Heart left ventricle (tissue), 16 donors: ENCODE measurements around the gene NADSYN1. TPM values are rescaled to one million over a fixed set of nuclear protein-coding genes. Genes with fewer than 3 reads are reported as not detected.

Experiments
- ATAC-seq, 4 donors: fragments of 200-7000 bp; cut with Tn5 transposase; one replicate each; pipeline ENCODE4 v1.9.1; 2020 to 2022; ENCODE audit warnings: moderate library complexity in 4 of 4, mild to moderate bottlenecking in 3 of 4, moderate number of reproducible peaks in 1 of 4
- DNase-seq, 5 donors: peaks; one replicate each; pipeline ENCODE4 v3.0.0-alpha.2; 2020
- H3K27ac ChIP-seq, 12 donors: fragments of 200-600 bp; sonication (generic) in 4 of 12; one replicate each; pipeline versions ENCODE4 v1.5.0 to v1.8.0; 2016 to 2022; ENCODE audit warnings: mild to moderate bottlenecking in 2 of 12
- H3K27me3 ChIP-seq, 9 donors: fragments of 200-600 bp; sonication (generic) in 2 of 9; one replicate each; pipeline versions ENCODE4 v1.5.1 to v1.8.0; 2016 to 2022; ENCODE audit warnings: mild to moderate bottlenecking in 3 of 9
- H3K36me3 ChIP-seq, 9 donors: fragments of 200-600 bp; sonication (generic) in 2 of 9; one replicate each; pipeline versions ENCODE4 v1.5.0 to v1.8.0; 2018 to 2022; ENCODE audit warnings: mild to moderate bottlenecking in 2 of 9
- H3K4me1 ChIP-seq, 12 donors: fragments of 200-600 bp; sonication (generic) in 4 of 12; one replicate each; pipeline versions ENCODE4 v1.5.0 to v1.8.0; 2016 to 2022; ENCODE audit warnings: mild to moderate bottlenecking in 3 of 12
- H3K4me3 ChIP-seq, 12 donors: fragments of 200-600 bp; sonication (generic) in 4 of 12; one replicate each; pipeline versions ENCODE4 v1.5.0 to v1.8.0; 2017 to 2022; ENCODE audit warnings: mild to moderate bottlenecking in 9 of 12, moderate library complexity in 4 of 12
- H3K9me3 ChIP-seq, 12 donors: fragments of 200-600 bp; sonication (generic) in 4 of 12; one replicate each; pipeline versions ENCODE4 v1.5.0 to v1.8.0; 2016 to 2022; ENCODE audit warnings: mild to moderate bottlenecking in 1 of 12
- POLR2A ChIP-seq, 2 donors: fragments of 450-650 bp; IDR thresholded peaks; one replicate each; pipeline ENCODE4 v1.6.1; 2017; ENCODE audit warnings: antibody characterized with exemption in 2 of 2, mild to moderate bottlenecking in 2 of 2, moderate library complexity in 2 of 2
- WGBS, 4 donors: extraction: QIAGEN DNeasy Blood & Tissue Kit in 2 of 4; methylation state at CpG; one replicate each; pipeline versions ENCODE4 v1.1.5 to v1.1.7; 2013 to 2018; 5-methylcytosine and 5-hydroxymethylcytosine counted together
- intact Hi-C, 10 donors: fragments of 100-400 bp; cut with DNase I; formaldehyde crosslinking; loops; one replicate each; pipeline versions ENCODE4 v1.11.1 to v1.14.2; 2022
- polyA plus RNA-seq, 2 donors: library from polyadenylated mRNA; stranded (reverse); fragments of 200-250 nt; gene quantifications; one replicate each; pipeline ENCODE4 v1.2.3, GENCODE V29; 2013
- total RNA-seq, 9 donors: library from RNA; depleted of rRNA in 2 of 9; stranded (reverse); fragments of >200 nt in 2 of 9; fragmentation: NEBNext Ultra II Directional in 3 of 9; extraction: Animal tissue kit (Norgen Biotek cat#: 25700) in 3 of 9; gene quantifications; one replicate each; pipeline versions ENCODE4 v1.1.0 to v1.2.4, GENCODE V29; 2016 to 2023
- TF ChIP-seq, protein P1 (sequence below), 12 donors: fragments of 200-600 bp; sonication (generic) in 4 of 12; IDR thresholded peaks; one replicate each; pipeline versions ENCODE4 v1.5.0 to v1.8.0; 2018 to 2022; ENCODE audit warnings: antibody characterized with exemption in 12 of 12, mild to moderate bottlenecking in 5 of 12
- donor health status: ischemic (EF 13 %, LVEDD 7.1; RV severe dilation, severe dysfunction).
- donor health status: healthy with polysubstance abuse.
- donor health status: DM: no; HTN: yes; CAD: no.
- donor health status: DM: no; HTN: no; CAD: no.
- donor health status: ischemic (EF 25% LVEDD 6.9; RV normal size, moderate dysfunction).
- donor health status: ischemic (EF 25% LVEDD 5.7; RV mildly dilated, moderate dysfunction).
- donor health status: healthy.
- donor health status: DM: yes; HTN: yes; CAD: no.
- donor health status: ischemic (EF 35%, LVEDD 5.7; RV mildly dilated, moderate dysfunction).
- donor health status: nonischemic (EF 11% LVEDD 7.7; RV severe dilation, severe dysfunction).
- donor health status: DM: yes; HTN: yes; CAD: no.
- donor health status: PGD.
- donor health status: ischemic (EF 29% LVEDD 5.4; RV normal size, mild dysfunction).
- donor health status: nonischemic (EF 23%, LVEDD 6.1; RV moderate dilation, normal function).

NADSYN1 gene
- total and polyA plus RNA-seq, 11 donors, result 11.4 to 41.9 (median 19.4) TPM

GRCh38 chr11:71481101-71481960 is 28.3 kb downstream of the NADSYN1 start:
- ATAC-seq, result no peak
- TF ChIP-seq POLR2A (IDR thresholded peaks at IDR 0.05), result no peak
- TF ChIP-seq, protein P1, sequence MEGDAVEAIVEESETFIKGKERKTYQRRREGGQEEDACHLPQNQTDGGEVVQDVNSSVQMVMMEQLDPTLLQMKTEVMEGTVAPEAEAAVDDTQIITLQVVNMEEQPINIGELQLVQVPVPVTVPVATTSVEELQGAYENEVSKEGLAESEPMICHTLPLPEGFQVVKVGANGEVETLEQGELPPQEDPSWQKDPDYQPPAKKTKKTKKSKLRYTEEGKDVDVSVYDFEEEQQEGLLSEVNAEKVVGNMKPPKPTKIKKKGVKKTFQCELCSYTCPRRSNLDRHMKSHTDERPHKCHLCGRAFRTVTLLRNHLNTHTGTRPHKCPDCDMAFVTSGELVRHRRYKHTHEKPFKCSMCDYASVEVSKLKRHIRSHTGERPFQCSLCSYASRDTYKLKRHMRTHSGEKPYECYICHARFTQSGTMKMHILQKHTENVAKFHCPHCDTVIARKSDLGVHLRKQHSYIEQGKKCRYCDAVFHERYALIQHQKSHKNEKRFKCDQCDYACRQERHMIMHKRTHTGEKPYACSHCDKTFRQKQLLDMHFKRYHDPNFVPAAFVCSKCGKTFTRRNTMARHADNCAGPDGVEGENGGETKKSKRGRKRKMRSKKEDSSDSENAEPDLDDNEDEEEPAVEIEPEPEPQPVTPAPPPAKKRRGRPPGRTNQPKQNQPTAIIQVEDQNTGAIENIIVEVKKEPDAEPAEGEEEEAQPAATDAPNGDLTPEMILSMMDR (IDR thresholded peaks at IDR 0.05), result no peak
- peaks cover 0 to 96% (median 85%) of the 10 kb centered on the region in 9 donors for H3K36me3 ChIP-seq
- H3K4me3 ChIP-seq, result no peak overlapping the region
- intact Hi-C loops, result no loop called here
- H3K27ac ChIP-seq, result no peak overlapping the region
- no peaks in the 10 kb centered on the region for H3K27me3 ChIP-seq
- no peaks in the 10 kb centered on the region for H3K9me3 ChIP-seq
- H3K4me1 ChIP-seq, result no peaks in the 10 kb centered on the region
- no peak for DNase-seq
- WGBS, 4 donors, result 89 to 96% (median 92%) methylated on average over 18 to 24 of the region's 24 CpGs

GRCh38 chr11:71482216-71482615 is 29.2 kb downstream of the NADSYN1 start:
- ATAC-seq (no peak), DNase-seq (no peak)
- intact Hi-C loops, result no loop called here
- H3K4me1 ChIP-seq, result no peaks in the 10 kb centered on the region
- H3K27me3 ChIP-seq, result no peaks in the 10 kb centered on the region
- H3K36me3 ChIP-seq, result peaks cover 0 to 93% (median 82%) of the 10 kb centered on the region in 9 donors
- TF ChIP-seq, protein P1 (IDR thresholded peaks at IDR 0.05), result no peak
- no peak for TF ChIP-seq POLR2A (IDR thresholded peaks at IDR 0.05)
- H3K4me3 ChIP-seq, result no peak overlapping the region
- no peaks in the 10 kb centered on the region for H3K9me3 ChIP-seq
- 86 to 99% (median 95%) methylated on average over 7 to 18 of the region's 18 CpGs for WGBS, 4 donors
- H3K27ac ChIP-seq, result no peak overlapping the region

GRCh38 chr11:71482746-71483364 is 29.9 kb downstream of the NADSYN1 start:
- H3K4me3 ChIP-seq, result no peak overlapping the region
- no peak for ATAC-seq
- WGBS, 4 donors, result 91 to 99% (median 97%) methylated on average over 10 to 13 of the region's 13 CpGs
- TF ChIP-seq POLR2A (IDR thresholded peaks at IDR 0.05), result no peak
- TF ChIP-seq, protein P1 (IDR thresholded peaks at IDR 0.05), result no peak
- H3K9me3 ChIP-seq, result no peaks in the 10 kb centered on the region
- intact Hi-C loops, result no loop called here
- no peaks in the 10 kb centered on the region for H3K27me3 ChIP-seq
- DNase-seq, result peak in 1 of 5 donors; percentile 14
- H3K27ac ChIP-seq, result no peak overlapping the region
- peaks cover 0 to 2% (median 0%) of the 10 kb centered on the region in 12 donors for H3K4me1 ChIP-seq
- H3K36me3 ChIP-seq, result peaks cover 0 to 87% (median 77%) of the 10 kb centered on the region in 9 donors

GRCh38 chr11:71483692-71484091 is 30.7 kb downstream of the NADSYN1 start:
- H3K36me3 ChIP-seq, result peaks cover 0 to 90% (median 70%) of the 10 kb centered on the region in 9 donors
- TF ChIP-seq POLR2A (IDR thresholded peaks at IDR 0.05), result no peak
- TF ChIP-seq, protein P1 (IDR thresholded peaks at IDR 0.05), result no peak
- H3K27me3 ChIP-seq, result no peaks in the 10 kb centered on the region
- no peak for ATAC-seq
- DNase-seq, result no peak
- no peak overlapping the region for H3K27ac ChIP-seq
- WGBS, 4 donors, result 97 to 98% (median 97%) methylated on average over 6 of the region's 6 CpGs
- intact Hi-C loops, result no loop called here
- peaks cover 0 to 8% (median 0%) of the 10 kb centered on the region in 12 donors for H3K4me1 ChIP-seq
- H3K4me3 ChIP-seq, result no peak overlapping the region
- H3K9me3 ChIP-seq, result no peaks in the 10 kb centered on the region
